Activated naive CD4-positive, alpha-beta T cell treated with anti-CD3 and anti-CD28 coated beads, Interleukin-2, amount 10 ng/mL, durations not matched to agents 7 days and 5 days (primary cell): ENCODE data around the gene UBE2I.
"Not testable (repeated sequence)": the region's sequence is repeated elsewhere in the genome, so short reads cannot be mapped to it uniquely, and the experiment has no call there.

Source experiments
- CTCF ChIA-PET: fragments of 350-600 bp; sonication (Branson Sonifier 250); formaldehyde crosslinking; loops from one replicate; lab custom pipeline; 2021; ENCODE audit warnings: antibody characterized with exemption; lab: Charles Lee
- DNase-seq: peaks from one replicate; pipeline ENCODE4 v3.0.0-alpha.2; 2020
- H3K27ac Mint-ChIP-seq: one replicate; pipeline ENCODE4 v1.8.0; 2021; ENCODE audit warnings: mild to moderate bottlenecking, moderate library complexity, mixed read lengths
- H3K27me3 Mint-ChIP-seq: one replicate; pipeline ENCODE4 v1.8.0; 2021; ENCODE audit warnings: mild to moderate bottlenecking, mixed read lengths
- H3K36me3 Mint-ChIP-seq: one replicate; pipeline ENCODE4 v1.8.0; 2021; ENCODE audit warnings: mixed read lengths
- H3K4me1 Mint-ChIP-seq: one replicate; pipeline ENCODE4 v1.8.0; 2021; ENCODE audit warnings: mixed read lengths
- H3K4me3 Mint-ChIP-seq: one replicate; pipeline ENCODE4 v1.8.0; 2021; ENCODE audit warnings: mild to moderate bottlenecking, moderate library complexity, mixed read lengths
- H3K9me3 Mint-ChIP-seq: one replicate; pipeline ENCODE4 v1.8.0; 2021; ENCODE audit warnings: mixed read lengths

The UBE2I gene

GRCh38 chr16:1283296-1283695, 26.1 kb upstream of the UBE2I start:
- peaks cover 56% of the 10 kb centered on the region for H3K27me3 Mint-ChIP-seq
- H3K27ac Mint-ChIP-seq = no peak overlapping the region
- CTCF ChIA-PET = no interaction called here
- H3K4me1 Mint-ChIP-seq = no peaks in the 10 kb centered on the region
- H3K9me3 Mint-ChIP-seq = no peaks in the 10 kb centered on the region
- H3K36me3 Mint-ChIP-seq = no peaks in the 10 kb centered on the region
- no peak overlapping the region for H3K4me3 Mint-ChIP-seq
- no peak for DNase-seq

- no peak overlapping the region for H3K27ac Mint-ChIP-seq
- no peak overlapping the region for H3K4me3 Mint-ChIP-seq
- no peak for DNase-seq
- no peaks in the 10 kb centered on the region for H3K36me3 Mint-ChIP-seq
- H3K9me3 Mint-ChIP-seq = no peaks in the 10 kb centered on the region
- H3K4me1 Mint-ChIP-seq = no peaks in the 10 kb centered on the region
- CTCF ChIA-PET = no interaction called here
- H3K27me3 Mint-ChIP-seq = peaks cover 63% of the 10 kb centered on the region
Observed at GRCh38 chr16:1283996-1284616, 25.3 kb upstream of the UBE2I start.

DNA sequence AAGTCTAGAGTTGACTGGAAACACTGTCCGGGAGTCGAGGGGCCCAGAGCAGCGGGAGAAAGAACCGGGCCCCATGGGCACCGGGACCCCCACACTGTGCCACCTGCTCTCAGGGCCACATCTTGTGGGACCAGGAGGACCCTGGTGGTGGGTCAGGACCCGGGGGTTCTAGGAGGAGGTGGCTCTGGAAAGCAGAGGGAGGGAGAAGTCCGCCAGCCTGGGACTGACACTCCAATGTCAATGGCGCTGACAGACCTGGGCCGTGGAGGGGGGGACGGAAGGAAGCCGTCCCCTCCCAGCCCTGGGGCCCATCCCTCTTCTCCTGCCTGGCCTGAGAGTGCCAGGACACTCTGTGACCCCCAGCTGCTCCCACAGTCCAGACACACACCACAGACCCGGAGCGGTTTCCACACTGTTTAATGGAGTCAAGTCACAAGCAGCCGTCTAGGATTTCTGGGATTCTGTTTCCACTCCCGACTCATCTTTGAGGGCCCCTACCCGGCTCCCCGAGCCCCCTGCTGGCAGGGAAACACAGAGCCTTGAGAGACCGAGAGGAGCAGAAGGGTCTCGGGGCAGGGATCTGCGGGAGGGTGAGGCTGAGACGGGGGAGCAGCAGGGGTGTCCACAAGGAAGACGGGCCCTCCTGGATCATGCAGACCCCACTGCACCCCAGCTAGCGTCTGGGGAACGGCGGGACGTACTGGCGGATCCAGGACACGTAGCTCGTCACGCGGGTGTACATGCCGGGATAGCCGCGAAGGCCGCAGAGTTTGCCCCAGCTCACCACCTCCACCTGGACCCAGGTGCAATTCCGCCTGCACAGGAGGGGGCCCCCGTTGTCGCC, 23.5 kb upstream of the UBE2I start:
- no peak overlapping the region for H3K4me3 Mint-ChIP-seq
- no peaks in the 10 kb centered on the region for H3K4me1 Mint-ChIP-seq
- CTCF ChIA-PET = no interaction called here
- H3K36me3 Mint-ChIP-seq = no peaks in the 10 kb centered on the region
- H3K9me3 Mint-ChIP-seq = no peaks in the 10 kb centered on the region
- peaks cover 77% of the 10 kb centered on the region for H3K27me3 Mint-ChIP-seq
- DNase-seq = no peak
- H3K27ac Mint-ChIP-seq = no peak overlapping the region

DNA sequence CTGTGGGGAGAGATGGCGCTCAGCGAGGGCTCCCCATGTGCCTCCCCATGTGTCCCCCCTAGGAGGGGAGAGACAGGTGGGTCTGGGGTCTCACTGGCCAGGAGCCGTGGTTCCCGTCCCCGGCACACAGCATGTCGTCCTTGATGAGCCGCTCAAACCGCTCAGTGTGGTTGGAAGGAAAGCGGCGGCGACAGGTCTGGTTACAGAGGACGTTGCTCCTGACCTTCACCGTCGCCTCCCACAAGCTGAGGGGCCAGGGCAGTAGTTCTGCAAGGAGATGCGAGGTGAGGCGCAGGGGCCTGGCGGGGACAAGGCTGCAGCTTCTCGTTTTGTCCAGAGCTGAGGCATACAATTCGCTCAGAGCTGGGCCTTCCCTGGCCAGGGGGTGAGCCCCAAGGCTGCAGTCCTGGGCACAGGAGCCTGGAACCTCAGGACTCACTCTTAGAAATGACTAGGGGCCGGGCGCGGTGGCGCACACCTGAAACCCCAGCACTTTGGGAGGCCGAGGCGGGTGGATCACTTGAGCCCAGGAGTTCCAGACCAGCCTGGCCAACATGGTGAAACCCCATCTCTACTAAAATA, 22.8 kb upstream of the UBE2I start:
- CTCF ChIA-PET = no interaction called here
- Mint-ChIP-seq H3K4me1 (no peaks in the 10 kb centered on the region), H3K9me3 (no peaks in the 10 kb centered on the region)

GRCh38 chr16:1287982-1288670, 21.3 kb upstream of the UBE2I start:
- Mint-ChIP-seq H3K4me1 (no peaks in the 10 kb centered on the region), H3K36me3 (no peaks in the 10 kb centered on the region), H3K27me3 (peaks cover 89% of the 10 kb centered on the region), H3K4me3 (no peak overlapping the region), H3K9me3 (no peaks in the 10 kb centered on the region), H3K27ac (no peak overlapping the region)
- no peak for DNase-seq
- CTCF ChIA-PET = no interaction called here

More for the DNA sequence above, 22.8 kb upstream of the UBE2I start:
- H3K27ac Mint-ChIP-seq = no peak overlapping the region
- H3K36me3 Mint-ChIP-seq = no peaks in the 10 kb centered on the region
- no peak for DNase-seq
- H3K27me3 Mint-ChIP-seq = peaks cover 83% of the 10 kb centered on the region
- H3K4me3 Mint-ChIP-seq = no peak overlapping the region

GRCh38 chr16:1288813-1289476, 20.5 kb upstream of the UBE2I start:
- Mint-ChIP-seq H3K36me3 (no peaks in the 10 kb centered on the region), H3K27me3 (peaks cover 90% of the 10 kb centered on the region), H3K27ac (no peak overlapping the region), H3K4me3 (no peak overlapping the region), H3K9me3 (no peaks in the 10 kb centered on the region), H3K4me1 (no peaks in the 10 kb centered on the region)
- CTCF ChIA-PET = no interaction called here
- no peak for DNase-seq

- Mint-ChIP-seq H3K9me3 (no peaks in the 10 kb centered on the region), H3K27me3 (peaks cover 90% of the 10 kb centered on the region), H3K27ac (no peak overlapping the region), H3K4me3 (no peak overlapping the region), H3K36me3 (no peaks in the 10 kb centered on the region), H3K4me1 (no peaks in the 10 kb centered on the region)
- CTCF ChIA-PET = no interaction called here
- no peak for DNase-seq
Observed at GRCh38 chr16:1289477-1289866, 20.0 kb upstream of the UBE2I start.

- CTCF ChIA-PET = no interaction called here
Observed at GRCh38 chr16:1290063-1290501, 19.4 kb upstream of the UBE2I start.

GRCh38 chr16:1290860-1291575, 18.4 kb upstream of the UBE2I start:
- CTCF ChIA-PET = no interaction called here
- Mint-ChIP-seq H3K4me1 (no peaks in the 10 kb centered on the region), H3K27ac (no peak overlapping the region), H3K4me3 (no peak overlapping the region), H3K9me3 (no peaks in the 10 kb centered on the region), H3K36me3 (no peaks in the 10 kb centered on the region), H3K27me3 (peaks cover 94% of the 10 kb centered on the region)
- DNase-seq = no peak

More at GRCh38 chr16:1290063-1290501, 19.4 kb upstream of the UBE2I start:
- DNase-seq = no peak
- H3K4me3 Mint-ChIP-seq = no peak overlapping the region
- H3K27me3 Mint-ChIP-seq = peaks cover 95% of the 10 kb centered on the region
- H3K9me3 Mint-ChIP-seq = no peaks in the 10 kb centered on the region
- no peaks in the 10 kb centered on the region for H3K36me3 Mint-ChIP-seq
- no peak overlapping the region for H3K27ac Mint-ChIP-seq
- no peaks in the 10 kb centered on the region for H3K4me1 Mint-ChIP-seq

DNA sequence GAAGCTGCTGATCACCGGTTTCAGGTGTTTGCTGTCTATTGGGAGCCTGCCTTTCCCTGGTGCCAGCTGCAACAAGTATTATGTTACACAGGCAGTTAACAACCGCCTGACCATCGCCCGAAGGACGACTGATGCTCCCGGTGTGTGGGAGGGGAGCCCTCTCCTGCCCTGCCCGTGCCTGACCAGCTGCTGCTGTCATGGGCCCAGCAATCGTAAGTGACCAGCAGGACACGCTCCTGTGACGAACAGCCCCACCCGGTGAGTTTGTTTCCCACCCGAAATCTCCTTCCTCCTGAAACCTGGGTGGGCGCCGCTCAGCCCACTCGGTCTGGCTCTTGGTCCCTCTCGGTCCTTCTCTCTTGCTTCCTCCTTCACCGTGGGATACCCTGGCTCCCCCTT, 17.9 kb upstream of the UBE2I start:
- no peak overlapping the region for H3K27ac Mint-ChIP-seq
- H3K36me3 Mint-ChIP-seq = no peaks in the 10 kb centered on the region
- CTCF ChIA-PET = no interaction called here
- H3K9me3 Mint-ChIP-seq = no peaks in the 10 kb centered on the region
- no peaks in the 10 kb centered on the region for H3K4me1 Mint-ChIP-seq
- H3K4me3 Mint-ChIP-seq = no peak overlapping the region
- H3K27me3 Mint-ChIP-seq = peaks cover 91% of the 10 kb centered on the region
- no peak for DNase-seq

- H3K4me1 Mint-ChIP-seq, H3K9me3 Mint-ChIP-seq, H3K4me3 Mint-ChIP-seq, CTCF ChIA-PET, H3K27ac Mint-ChIP-seq, DNase-seq, H3K36me3 Mint-ChIP-seq: not testable (repeated sequence)
- peaks cover 92% of the 10 kb centered on the region for H3K27me3 Mint-ChIP-seq
Observed at GRCh38 chr16:1292208-1292607, 17.2 kb upstream of the UBE2I start.

- DNase-seq, H3K4me1 Mint-ChIP-seq, H3K4me3 Mint-ChIP-seq, CTCF ChIA-PET, H3K36me3 Mint-ChIP-seq, H3K9me3 Mint-ChIP-seq, H3K27ac Mint-ChIP-seq: not testable (repeated sequence)
- peaks cover 86% of the 10 kb centered on the region for H3K27me3 Mint-ChIP-seq
Observed at GRCh38 chr16:1292808-1293207, 16.6 kb upstream of the UBE2I start.

DNA sequence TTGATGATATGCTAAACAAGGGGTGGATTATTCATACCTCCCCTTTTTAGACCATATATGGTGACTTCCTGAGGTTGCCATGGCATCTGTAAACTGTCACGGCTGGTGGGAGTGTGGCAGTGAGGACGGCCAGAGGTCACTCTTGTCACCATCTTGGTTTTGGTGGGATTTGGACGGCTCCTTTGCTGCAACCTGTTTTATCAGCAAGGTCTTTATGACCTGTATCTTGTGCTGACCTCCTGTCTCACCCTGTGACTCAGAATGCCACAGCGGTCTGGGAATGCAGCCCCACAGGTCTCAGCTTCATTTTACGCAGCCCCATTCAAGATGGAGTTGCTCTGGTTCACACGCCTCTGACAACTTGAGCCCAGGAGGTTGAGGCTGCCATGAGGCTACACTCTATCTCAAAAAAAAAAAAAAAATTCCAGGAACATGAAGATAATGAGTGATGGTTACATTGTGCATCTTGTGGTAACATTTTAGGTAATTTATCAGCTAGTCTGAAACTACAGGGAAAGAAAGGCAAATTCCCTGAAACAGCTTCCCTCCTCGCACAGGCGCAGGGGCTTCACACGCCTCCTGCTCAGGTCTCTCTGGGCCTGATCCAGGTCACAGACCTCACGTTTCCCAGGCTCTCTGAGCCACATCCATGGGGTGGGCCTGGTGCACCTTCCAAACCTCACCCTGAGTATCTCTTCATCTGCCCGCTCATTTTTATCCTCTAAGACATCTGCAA, 15.3 kb upstream of the UBE2I start:
- DNase-seq = no peak
- no peaks in the 10 kb centered on the region for H3K9me3 Mint-ChIP-seq
- peaks cover 85% of the 10 kb centered on the region for H3K27me3 Mint-ChIP-seq
- no peaks in the 10 kb centered on the region for H3K36me3 Mint-ChIP-seq
- H3K27ac Mint-ChIP-seq = no peak overlapping the region
- no peak overlapping the region for H3K4me3 Mint-ChIP-seq
- peaks cover 6% of the 10 kb centered on the region for H3K4me1 Mint-ChIP-seq
- CTCF ChIA-PET = no interaction called here
